ENCODE results near the gene TMEM108.

Gene TMEM108

GRCh38 chr3:133414021-133414392 lies 375.8 kb downstream of the TMEM108 start:
- no peak overlapping the region for H3K27ac ChIP-seq (ENCODE audit: low read depth, low read length, poor library complexity, severe bottlenecking)
- TF ChIP-seq CTCF (IDR thresholded peaks at IDR 0.05; ENCODE audit: low read length) (no peak), EZH2 (IDR thresholded peaks at IDR 0.05; ENCODE audit: borderline replicate concordance, low read length) (no peak)

GRCh38 chr3:133418361-133418760 lies 380.2 kb downstream of the TMEM108 start:
- Histone ChIP-seq H3K9me3 (ENCODE audit: low read length) (no peaks in the 10 kb centered on the region), H4K20me1 (ENCODE audit: insufficient read depth, low read length) (no peaks in the 10 kb centered on the region), H3K27ac (ENCODE audit: low read depth, low read length, poor library complexity, severe bottlenecking) (no peak overlapping the region), H3K4me3 (ENCODE audit: low read depth, low read length, poor library complexity, severe bottlenecking) (no peak overlapping the region), H3K9me2 (ENCODE audit: low read depth, low read length) (no peaks in the 10 kb centered on the region), H3K27me3 (ENCODE audit: insufficient read depth, low read length) (no peaks in the 10 kb centered on the region), H3K9ac (ENCODE audit: low read length) (no peak overlapping the region), H3K4me2 (ENCODE audit: low read length) (no peak overlapping the region), H3F3A (ENCODE audit: insufficient read depth, low read length) (no peaks in the 10 kb centered on the region), H3K4me1 (ENCODE audit: insufficient read depth, low read length, severe bottlenecking) (no peaks in the 10 kb centered on the region), H2AFZ (ENCODE audit: low read length) (no peak overlapping the region), H3K36me3 (ENCODE audit: insufficient read depth, low read length) (no peaks in the 10 kb centered on the region), H3K79me2 (ENCODE audit: insufficient read depth, low read length) (no peaks in the 10 kb centered on the region)
- TF ChIP-seq CTCF (IDR thresholded peaks at IDR 0.05; ENCODE audit: low read length) (no peak), EZH2 (IDR thresholded peaks at IDR 0.05; ENCODE audit: borderline replicate concordance, low read length) (no peak)

More at GRCh38 chr3:133414021-133414392, 375.8 kb downstream of the TMEM108 start:
- Histone ChIP-seq H3K27me3 (ENCODE audit: insufficient read depth, low read length) (no peaks in the 10 kb centered on the region), H3F3A (ENCODE audit: insufficient read depth, low read length) (no peaks in the 10 kb centered on the region; the same call in 1 of the 2 replicates), H2AFZ (ENCODE audit: low read length) (no peak overlapping the region), H3K9ac (ENCODE audit: low read length) (no peak overlapping the region), H4K20me1 (ENCODE audit: insufficient read depth, low read length) (no peaks in the 10 kb centered on the region), H3K4me2 (ENCODE audit: low read length) (no peak overlapping the region), H3K4me1 (ENCODE audit: insufficient read depth, low read length, severe bottlenecking) (no peaks in the 10 kb centered on the region), H3K4me3 (ENCODE audit: low read depth, low read length, poor library complexity, severe bottlenecking) (no peak overlapping the region), H3K79me2 (ENCODE audit: insufficient read depth, low read length) (no peaks in the 10 kb centered on the region), H3K9me2 (ENCODE audit: low read depth, low read length) (no peaks in the 10 kb centered on the region), H3K36me3 (ENCODE audit: insufficient read depth, low read length) (no peaks in the 10 kb centered on the region), H3K9me3 (ENCODE audit: low read length) (no peaks in the 10 kb centered on the region)

DNA sequence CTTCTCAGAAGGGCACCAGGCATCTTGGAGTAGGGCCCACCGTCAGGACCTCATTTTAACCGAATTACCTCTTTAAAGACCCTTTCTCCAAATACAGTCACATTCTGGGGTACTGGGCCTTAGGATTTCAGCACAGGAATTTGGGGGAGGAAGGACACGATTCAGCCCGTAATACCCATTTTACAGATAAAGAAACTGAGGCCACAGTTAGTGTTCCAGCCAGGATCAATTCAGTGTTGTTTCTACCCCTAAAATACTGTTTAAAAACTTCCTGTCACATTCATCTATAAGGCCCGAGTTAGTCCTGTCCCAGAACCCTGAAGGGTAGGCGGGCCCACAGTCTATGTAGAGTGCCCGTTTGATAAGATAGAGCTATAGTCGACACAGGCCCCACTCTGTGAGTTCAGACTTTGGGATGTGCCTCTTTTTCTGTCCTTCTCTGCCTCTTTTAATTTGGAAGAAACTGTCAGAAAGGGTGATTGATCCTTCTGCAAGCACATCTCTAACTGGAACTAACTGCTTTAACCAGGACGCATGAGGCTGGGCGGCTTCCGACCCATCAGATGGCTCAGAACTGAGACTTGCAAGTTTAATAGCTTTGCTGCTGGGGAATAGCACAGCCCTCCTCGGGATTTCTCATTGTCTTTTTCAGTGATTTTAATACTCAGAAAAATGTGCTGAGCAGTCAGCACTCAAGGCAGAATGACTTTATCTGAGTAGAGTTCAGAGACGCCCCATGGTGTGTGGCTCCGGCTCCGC lies 381.1 kb downstream of the TMEM108 start:
- Histone ChIP-seq H3K27ac (ENCODE audit: low read depth, low read length, poor library complexity, severe bottlenecking) (no peak overlapping the region), H3K36me3 (ENCODE audit: insufficient read depth, low read length) (no peaks in the 10 kb centered on the region), H3K4me1 (ENCODE audit: insufficient read depth, low read length, severe bottlenecking) (peaks cover 9% of the 10 kb centered on the region), H3K4me3 (ENCODE audit: low read depth, low read length, poor library complexity, severe bottlenecking) (no peak overlapping the region), H4K20me1 (ENCODE audit: insufficient read depth, low read length) (no peaks in the 10 kb centered on the region), H3F3A (ENCODE audit: insufficient read depth, low read length) (no peaks in the 10 kb centered on the region), H3K9me2 (ENCODE audit: low read depth, low read length) (no peaks in the 10 kb centered on the region), H3K79me2 (ENCODE audit: insufficient read depth, low read length) (no peaks in the 10 kb centered on the region), H3K27me3 (ENCODE audit: insufficient read depth, low read length) (no peaks in the 10 kb centered on the region), H3K9me3 (ENCODE audit: low read length) (no peaks in the 10 kb centered on the region), H2AFZ (ENCODE audit: low read length) (no peak overlapping the region), H3K9ac (ENCODE audit: low read length) (no peak overlapping the region), H3K4me2 (ENCODE audit: low read length) (no peak overlapping the region)
- TF ChIP-seq CTCF (IDR thresholded peaks at IDR 0.05; ENCODE audit: low read length), result no peak
- no peak for TF ChIP-seq EZH2 (IDR thresholded peaks at IDR 0.05; ENCODE audit: borderline replicate concordance, low read length)

All from OCI-LY1 (cell line).